NB4 (cell line): ENCODE data around the gene ANP32A.
A peak's percentile ranks its signal among the peaks of the same experiment; 100 is the strongest.

Source experiments
- DNase-seq: peaks from one replicate; pipeline ENCODE4 v3.0.0; 2010; ENCODE audit warnings: low read depth
- H3K4me3 ChIP-seq: one replicate; pipeline ENCODE4 v1.5.1; 2011; ENCODE audit warnings: mild to moderate bottlenecking, low read depth, low read length, moderate library complexity
- CTCF ChIP-seq: IDR thresholded peaks from one replicate; pipeline ENCODE4 v1.5.1; 2012; ENCODE audit warnings: low read depth, low read length
- MAX ChIP-seq: IDR thresholded peaks from 2 replicates; pipeline ENCODE4 v1.6.1; 2011; ENCODE audit warnings: low read depth, low read length
- MYC ChIP-seq: IDR thresholded peaks from 2 replicates; pipeline ENCODE4 v1.6.1; 2011; ENCODE audit warnings: low read depth, low read length
- POLR2A ChIP-seq: IDR thresholded peaks from 2 replicates; pipeline ENCODE4 v1.6.1; 2011; ENCODE audit warnings: mild to moderate bottlenecking; ENCODE audit not compliant: insufficient read length; ENCODE audit errors: extremely low read depth

The ANP32A gene

GRCh38 chr15:68778876-68779275 lies 41.8 kb downstream of the ANP32A start:
- no peak overlapping the region for H3K4me3 ChIP-seq
- DNase-seq = no peak
- TF ChIP-seq MYC (no peak), POLR2A (no peak), MAX (no peak), CTCF (no peak)

GRCh38 chr15:68776477-68777270 lies 44.0 kb downstream of the ANP32A start:
- H3K4me3 ChIP-seq = no peak overlapping the region
- TF ChIP-seq POLR2A (no peak), MAX (no peak), CTCF (no peak), MYC (no peak)
- peak; percentile 28 for DNase-seq

- no peak for TF ChIP-seq CTCF
- TF ChIP-seq MYC = no peak
- TF ChIP-seq POLR2A = no peak
- no peak for TF ChIP-seq MAX
These were observed 44.8 kb downstream of the ANP32A start for GRCh38 chr15:68775671-68776476.

GRCh38 chr15:68775236-68775577 lies 45.5 kb downstream of the ANP32A start:
- no peak overlapping the region for H3K4me3 ChIP-seq
- no peak for TF ChIP-seq MAX
- TF ChIP-seq MYC = no peak
- TF ChIP-seq CTCF = no peak
- TF ChIP-seq POLR2A = no peak
- DNase-seq = no peak

More at GRCh38 chr15:68775671-68776476, 44.8 kb downstream of the ANP32A start:
- H3K4me3 ChIP-seq = no peak overlapping the region
- DNase-seq = no peak

GRCh38 chr15:68774521-68775235 lies 46.0 kb downstream of the ANP32A start:
- no peak for TF ChIP-seq CTCF
- TF ChIP-seq POLR2A = no peak
- no peak for TF ChIP-seq MYC
- no peak for TF ChIP-seq MAX

More at GRCh38 chr15:68774521-68775235, 46.0 kb downstream of the ANP32A start:
- no peak for DNase-seq
- H3K4me3 ChIP-seq = no peak overlapping the region
